GM10266 (cell line): ENCODE results near the gene TXNRD3.
"Not testable (repeated sequence)": the region's sequence is repeated elsewhere in the genome, so short reads cannot be mapped to it uniquely, and the experiment has no call there.

ENCODE experiments used
- DNase-seq: peaks from one replicate; pipeline ENCODE4 v3.0.0; 2012; ENCODE audit errors: extremely low spot score
- TF ChIP-seq, protein P1 (sequence below): IDR thresholded peaks from 2 replicates; pipeline ENCODE4 v1.5.1; 2012; ENCODE audit warnings: mild to moderate bottlenecking, low read depth; ENCODE audit not compliant: control insufficient read depth, insufficient read depth; ENCODE audit errors: missing control alignments

Gene TXNRD3

DNA sequence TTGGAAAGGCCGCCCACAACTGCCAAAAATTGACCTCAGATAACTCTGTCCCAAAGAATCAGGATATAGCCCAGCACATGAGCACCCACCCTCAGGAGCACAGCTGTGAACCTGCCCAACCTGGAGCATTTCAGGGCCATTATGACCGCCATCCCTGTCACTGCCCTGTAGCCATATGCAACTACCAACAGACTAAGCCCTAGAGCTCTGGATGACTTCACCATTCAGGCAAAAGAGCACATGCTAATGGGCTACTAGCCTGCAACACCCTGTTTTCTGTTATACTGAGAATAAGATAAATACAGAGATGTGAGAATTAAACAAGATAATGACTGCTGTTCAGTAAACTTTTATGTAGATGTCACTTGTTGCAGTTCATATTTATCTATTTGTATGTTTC lies 45.0 kb downstream of the TXNRD3 start:
- TF ChIP-seq, protein P1, sequence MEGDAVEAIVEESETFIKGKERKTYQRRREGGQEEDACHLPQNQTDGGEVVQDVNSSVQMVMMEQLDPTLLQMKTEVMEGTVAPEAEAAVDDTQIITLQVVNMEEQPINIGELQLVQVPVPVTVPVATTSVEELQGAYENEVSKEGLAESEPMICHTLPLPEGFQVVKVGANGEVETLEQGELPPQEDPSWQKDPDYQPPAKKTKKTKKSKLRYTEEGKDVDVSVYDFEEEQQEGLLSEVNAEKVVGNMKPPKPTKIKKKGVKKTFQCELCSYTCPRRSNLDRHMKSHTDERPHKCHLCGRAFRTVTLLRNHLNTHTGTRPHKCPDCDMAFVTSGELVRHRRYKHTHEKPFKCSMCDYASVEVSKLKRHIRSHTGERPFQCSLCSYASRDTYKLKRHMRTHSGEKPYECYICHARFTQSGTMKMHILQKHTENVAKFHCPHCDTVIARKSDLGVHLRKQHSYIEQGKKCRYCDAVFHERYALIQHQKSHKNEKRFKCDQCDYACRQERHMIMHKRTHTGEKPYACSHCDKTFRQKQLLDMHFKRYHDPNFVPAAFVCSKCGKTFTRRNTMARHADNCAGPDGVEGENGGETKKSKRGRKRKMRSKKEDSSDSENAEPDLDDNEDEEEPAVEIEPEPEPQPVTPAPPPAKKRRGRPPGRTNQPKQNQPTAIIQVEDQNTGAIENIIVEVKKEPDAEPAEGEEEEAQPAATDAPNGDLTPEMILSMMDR, result no peak

DNA sequence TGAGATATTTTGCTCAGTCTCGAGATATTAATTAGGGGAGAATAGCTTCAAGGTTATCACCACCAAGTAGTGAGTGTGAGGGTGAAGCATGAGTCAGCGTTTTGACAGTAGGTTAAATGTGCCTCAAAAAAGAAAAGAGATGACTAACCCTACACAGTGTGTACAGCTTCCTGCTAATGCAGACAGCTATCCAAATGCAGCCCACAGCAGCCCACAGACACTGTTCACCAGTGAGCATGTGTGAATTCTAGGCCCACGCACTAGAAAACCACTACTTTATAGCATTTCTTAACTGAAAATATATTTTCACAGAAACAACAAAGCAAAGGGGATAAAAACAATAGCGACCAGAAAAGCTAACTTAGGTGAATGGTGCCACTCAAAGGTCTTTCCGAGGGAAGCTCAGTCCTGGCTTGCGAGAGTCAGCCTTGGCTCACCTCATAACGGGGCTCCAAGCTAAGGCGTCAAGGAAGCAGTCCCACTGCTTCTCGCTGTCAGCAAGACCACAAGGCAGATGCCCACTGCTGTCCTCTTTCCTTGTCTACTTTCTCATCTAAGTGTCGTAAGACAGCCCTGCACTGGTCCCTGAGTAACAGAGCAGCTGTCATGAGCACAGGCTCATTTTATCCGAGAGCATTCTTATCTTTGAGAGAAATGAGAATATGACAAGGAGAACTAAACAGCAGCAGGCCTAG lies 47.6 kb downstream of the TXNRD3 start:
- no peak for DNase-seq
- TF ChIP-seq, protein P1, result no peak

More for the DNA sequence above, 45.0 kb downstream of the TXNRD3 start:
- DNase-seq, result no peak

DNA sequence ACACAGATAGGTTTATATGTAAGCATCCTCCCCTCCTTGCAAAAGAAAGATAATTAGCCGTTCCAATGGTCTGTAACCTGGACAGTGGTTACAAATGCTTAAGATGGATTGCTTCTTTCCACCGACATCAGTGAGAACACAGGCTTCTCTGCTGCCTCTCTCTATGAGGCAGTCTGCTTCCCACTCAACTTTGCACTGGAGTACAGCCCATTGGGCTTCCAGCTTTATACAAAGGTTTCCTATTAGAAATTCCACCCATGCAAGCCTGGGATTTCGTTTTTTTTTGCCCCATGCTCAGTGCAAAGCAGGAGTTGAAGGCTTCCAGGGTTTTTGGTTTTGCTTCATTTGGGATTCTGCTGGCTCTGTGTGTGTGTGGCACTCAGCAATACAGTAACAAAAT lies 48.9 kb downstream of the TXNRD3 start:
- no peak for DNase-seq
- TF ChIP-seq, protein P1, result no peak

DNA sequence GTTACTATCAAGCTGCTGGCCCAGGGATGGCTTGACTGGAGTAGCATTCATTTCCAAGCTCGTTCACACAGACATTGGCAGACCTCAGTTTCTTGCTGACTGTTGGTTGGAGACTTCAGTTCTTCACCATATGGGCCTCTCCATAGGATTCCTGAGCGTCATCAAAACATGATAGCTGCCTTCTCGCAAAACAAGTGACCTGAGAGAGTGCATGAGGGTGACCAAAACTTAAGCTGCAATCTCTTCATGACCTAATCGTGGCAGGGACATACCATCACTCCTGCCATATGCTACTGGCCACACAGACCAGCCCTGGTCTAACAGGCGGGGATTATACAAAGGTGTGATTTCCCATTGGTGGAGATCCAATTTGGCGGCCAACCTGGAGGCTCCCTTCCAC lies 50.2 kb downstream of the TXNRD3 start:
- TF ChIP-seq, protein P1, result no peak
- DNase-seq, result no peak

DNA sequence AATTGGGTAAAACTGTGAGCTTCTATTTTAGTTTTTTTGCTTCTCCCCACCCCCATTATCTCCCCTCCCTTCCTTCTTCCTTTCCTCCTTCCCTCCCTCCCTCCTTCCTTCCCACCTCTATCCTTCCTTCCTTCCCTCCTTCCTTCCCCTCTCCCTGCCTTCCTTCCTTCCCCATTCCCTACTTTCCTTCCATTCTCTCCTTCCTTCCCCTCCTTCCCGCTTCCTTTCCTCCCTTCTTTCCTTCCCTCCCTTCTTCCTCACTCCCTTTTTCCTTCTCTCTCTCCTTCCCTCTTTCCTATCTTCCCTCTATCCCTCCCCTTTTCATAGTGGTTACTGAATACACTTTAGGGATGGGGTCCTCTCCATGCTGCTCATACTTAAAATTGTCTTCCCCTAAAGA lies 55.8 kb downstream of the TXNRD3 start:
- TF ChIP-seq, protein P1, result no peak

DNA sequence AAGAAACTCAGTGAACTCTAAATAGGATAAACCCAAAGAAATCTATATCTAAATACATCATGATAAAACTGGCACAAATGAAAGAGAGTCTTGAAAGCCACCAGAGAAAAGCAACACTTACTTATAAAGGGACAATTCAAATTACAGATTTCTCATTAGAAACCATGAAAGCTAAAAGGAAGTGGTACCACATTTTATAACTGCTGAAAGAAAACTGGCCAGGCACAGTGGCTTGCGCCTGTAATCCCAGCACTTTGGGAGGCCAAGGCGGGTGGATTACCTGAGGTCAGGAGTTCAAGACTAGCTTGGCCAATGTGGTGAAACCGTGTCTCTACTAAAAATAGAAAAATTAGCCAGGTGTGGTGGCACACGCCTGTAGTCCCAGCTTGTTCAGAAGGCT lies 59.4 kb downstream of the TXNRD3 start:
- DNase-seq, result not testable (repeated sequence)

More for the DNA sequence above, 55.8 kb downstream of the TXNRD3 start:
- no peak for DNase-seq

DNA sequence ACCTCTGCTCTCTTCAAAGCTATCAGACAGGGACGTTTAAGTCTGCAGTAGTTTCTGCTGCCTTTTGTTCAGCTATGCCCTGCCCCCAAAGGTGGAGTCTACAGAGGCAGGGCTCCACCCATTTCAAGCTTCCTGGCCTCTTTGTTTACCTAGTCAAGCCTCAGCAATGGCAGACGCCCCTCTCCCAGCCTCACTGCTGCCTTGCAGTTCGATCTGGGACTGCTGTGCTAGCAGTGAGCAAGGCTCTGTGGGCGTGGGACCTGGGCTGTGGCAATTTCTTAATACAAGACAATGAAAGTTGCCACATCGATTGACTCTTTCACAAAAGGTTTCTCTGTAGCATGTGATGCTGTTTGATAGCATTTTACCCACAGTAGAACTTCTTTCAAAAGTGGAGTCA lies 63.4 kb downstream of the TXNRD3 start:
- not testable (repeated sequence) for DNase-seq

DNA sequence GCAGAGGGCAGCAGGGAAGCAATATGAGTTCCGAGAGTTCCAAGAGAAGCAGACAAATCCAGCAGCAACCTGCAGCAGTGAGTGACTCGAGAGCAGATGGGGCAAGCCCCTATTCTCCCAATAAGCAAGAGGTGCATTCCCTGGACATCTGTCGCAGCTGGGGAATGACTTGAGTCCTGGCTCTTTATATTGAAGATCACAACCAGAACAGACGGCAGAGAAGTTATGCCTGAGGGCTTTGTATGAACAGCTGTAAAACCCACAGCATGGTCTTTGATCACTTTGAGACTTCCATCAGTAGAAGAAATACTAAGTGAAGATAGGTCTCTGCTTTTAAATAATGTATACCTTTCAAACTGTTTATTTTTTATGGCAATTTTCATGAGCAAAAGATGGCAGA lies 72.6 kb downstream of the TXNRD3 start:
- TF ChIP-seq, protein P1, result no peak
- DNase-seq, result no peak

DNA sequence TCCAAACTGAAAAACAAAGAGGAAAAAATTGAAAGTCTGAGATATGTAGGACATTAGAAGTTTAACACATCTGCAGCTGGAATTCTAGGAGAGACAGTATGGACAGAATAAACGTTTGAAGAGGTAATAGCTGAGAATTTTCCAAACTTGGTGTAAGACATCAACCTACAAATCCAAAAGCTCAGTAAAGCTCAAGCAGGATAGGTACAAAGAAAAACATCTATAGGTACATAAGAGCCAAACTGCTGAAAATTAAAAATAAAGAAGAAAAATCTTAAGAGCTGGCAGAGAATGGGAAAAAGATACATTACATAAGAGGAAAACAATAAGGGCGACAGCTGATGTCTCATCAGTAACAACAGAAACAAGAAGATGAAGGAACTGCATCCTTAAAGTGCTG lies 73.4 kb downstream of the TXNRD3 start:
- TF ChIP-seq, protein P1, result no peak
- DNase-seq, result no peak
